C4-2B (cell line): ENCODE data around the gene ARFRP1.

Source experiments
- ZFX ChIP-seq: fragments of 450-650 bp; IDR thresholded peaks from 2 replicates; pipeline ENCODE4 v1.6.1; 2017
- TF ChIP-seq, protein P1 (sequence below): fragments of 450-650 bp; conservative IDR thresholded peaks from 2 replicates; pipeline ENCODE4 v1.5.1; 2017; ENCODE audit warnings: mild to moderate bottlenecking

- TF ChIP-seq, protein P1, sequence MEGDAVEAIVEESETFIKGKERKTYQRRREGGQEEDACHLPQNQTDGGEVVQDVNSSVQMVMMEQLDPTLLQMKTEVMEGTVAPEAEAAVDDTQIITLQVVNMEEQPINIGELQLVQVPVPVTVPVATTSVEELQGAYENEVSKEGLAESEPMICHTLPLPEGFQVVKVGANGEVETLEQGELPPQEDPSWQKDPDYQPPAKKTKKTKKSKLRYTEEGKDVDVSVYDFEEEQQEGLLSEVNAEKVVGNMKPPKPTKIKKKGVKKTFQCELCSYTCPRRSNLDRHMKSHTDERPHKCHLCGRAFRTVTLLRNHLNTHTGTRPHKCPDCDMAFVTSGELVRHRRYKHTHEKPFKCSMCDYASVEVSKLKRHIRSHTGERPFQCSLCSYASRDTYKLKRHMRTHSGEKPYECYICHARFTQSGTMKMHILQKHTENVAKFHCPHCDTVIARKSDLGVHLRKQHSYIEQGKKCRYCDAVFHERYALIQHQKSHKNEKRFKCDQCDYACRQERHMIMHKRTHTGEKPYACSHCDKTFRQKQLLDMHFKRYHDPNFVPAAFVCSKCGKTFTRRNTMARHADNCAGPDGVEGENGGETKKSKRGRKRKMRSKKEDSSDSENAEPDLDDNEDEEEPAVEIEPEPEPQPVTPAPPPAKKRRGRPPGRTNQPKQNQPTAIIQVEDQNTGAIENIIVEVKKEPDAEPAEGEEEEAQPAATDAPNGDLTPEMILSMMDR, result no peak
- TF ChIP-seq ZFX, result no peak
These were observed 29.7 kb downstream of the ARFRP1 start for GRCh38 chr20:63678071-63678470.
